CD4-positive, alpha-beta T cell treated with Interleukin-17A for 1 hour (primary cell): ENCODE results near the gene SYNE1.
"Not testable (repeated sequence)": the region's sequence is repeated elsewhere in the genome, so short reads cannot be mapped to it uniquely, and the experiment has no call there.

Source experiments
- DNase-seq: peaks from one replicate; pipeline ENCODE4 v3.0.0-alpha.2; 2020

The SYNE1 gene

GRCh38 chr6:152161501-152161900 is 475.7 kb downstream of the SYNE1 start:
- no peak for DNase-seq

DNA sequence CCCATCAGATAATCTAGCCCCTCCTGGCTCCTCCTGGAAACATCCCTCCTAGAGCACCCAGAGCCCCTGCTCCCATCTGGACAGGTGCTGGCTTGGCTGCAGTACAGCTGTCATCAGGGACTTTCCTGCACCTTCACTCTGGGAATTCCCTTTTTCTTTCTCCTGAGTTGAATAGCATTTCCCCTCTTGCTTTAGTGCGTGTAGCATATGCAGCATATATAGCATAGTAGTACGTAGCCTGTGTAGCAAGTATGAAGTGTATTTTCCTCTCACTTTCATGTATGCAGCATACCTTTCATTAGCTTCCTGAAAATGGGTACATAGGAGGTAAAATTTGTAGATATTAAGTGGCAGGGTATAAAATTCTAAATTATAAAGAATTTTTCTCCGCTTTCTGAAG is 476.8 kb downstream of the SYNE1 start:
- DNase-seq: peak; percentile 14

GRCh38 chr6:152155792-152156191 is 481.4 kb downstream of the SYNE1 start:
- no peak for DNase-seq

DNA sequence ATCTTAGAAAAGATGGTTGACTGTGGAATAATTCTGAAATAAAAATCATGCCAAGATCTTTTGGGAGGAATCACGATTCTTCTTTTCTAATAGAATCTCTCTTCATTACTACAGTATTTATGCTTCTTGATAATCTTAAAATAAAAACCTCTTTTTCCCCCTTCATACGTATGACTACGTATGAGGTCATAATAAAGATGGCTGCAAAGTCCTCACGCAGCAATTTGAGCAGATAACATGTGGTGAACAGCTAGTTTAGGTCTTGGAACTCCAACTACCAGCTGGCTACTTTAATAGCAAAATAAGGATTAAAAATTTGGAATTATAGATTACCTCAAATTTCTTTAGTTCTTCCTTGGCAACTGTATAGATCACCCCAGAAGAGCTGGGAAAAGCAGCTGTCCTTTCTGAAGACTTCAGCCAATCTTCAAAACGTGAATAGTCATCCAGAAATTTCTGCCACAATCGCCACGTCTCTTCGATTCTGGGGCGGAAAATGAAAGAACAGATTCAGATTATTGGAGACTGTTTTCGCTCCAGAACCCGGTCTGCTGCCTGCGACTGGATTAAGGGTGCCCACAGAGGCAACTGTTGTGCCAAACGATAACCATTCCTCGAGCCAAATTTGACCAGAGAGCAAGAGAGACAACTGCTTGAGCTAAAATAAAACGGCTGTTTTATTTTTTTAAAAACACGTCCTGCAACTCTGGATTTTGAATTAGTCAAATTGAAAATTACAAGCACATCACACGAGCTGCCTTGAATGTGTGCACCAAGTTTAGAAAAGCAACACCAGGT is 482.4 kb downstream of the SYNE1 start:
- no peak for DNase-seq

- no peak for DNase-seq
These were observed 485.2 kb downstream of the SYNE1 start for GRCh38 chr6:152151920-152152319.

DNA sequence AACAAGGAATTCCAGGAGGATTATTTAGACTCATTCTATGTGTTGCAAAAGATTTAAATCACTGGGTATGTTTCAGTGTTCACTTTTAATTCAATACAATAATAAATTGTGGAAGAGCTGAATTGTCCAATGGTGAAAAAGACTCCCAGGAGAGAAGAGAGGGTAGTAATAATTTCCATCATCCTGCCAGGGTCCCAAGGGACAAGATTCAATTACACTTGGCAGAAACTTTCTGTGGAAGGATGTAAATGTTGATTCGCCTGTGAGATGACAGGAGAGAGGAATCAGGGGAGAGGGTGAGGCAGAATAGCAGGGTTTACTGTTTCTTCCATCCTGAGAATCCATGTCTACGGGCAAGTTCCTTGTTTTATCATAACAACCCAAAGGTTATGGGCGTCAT is 487.0 kb downstream of the SYNE1 start:
- DNase-seq: no peak

GRCh38 chr6:152148412-152148811 is 488.8 kb downstream of the SYNE1 start:
- DNase-seq: no peak

- DNase-seq: no peak
These were observed 489.9 kb downstream of the SYNE1 start for GRCh38 chr6:152147269-152147668.

DNA sequence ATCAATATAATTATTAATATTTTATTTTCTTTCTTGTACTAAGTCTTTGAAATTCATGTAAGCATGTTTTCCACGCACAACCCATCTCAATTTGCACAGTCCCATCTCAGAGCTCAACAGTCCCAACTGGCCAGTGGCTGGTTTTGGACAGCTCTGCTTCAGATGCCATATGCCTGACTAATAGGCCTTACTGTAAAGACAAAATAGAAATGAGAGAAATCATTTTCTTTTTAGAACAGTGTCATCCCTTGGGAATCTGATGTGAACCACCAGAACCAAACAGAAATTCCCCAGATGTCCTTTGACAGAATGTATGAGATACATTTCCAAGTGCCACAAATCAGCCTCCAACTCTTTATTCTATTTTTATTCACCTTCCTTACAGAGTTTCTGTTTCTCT is 490.8 kb downstream of the SYNE1 start:
- no peak for DNase-seq

GRCh38 chr6:152143359-152143758 is 493.8 kb downstream of the SYNE1 start:
- DNase-seq: no peak

DNA sequence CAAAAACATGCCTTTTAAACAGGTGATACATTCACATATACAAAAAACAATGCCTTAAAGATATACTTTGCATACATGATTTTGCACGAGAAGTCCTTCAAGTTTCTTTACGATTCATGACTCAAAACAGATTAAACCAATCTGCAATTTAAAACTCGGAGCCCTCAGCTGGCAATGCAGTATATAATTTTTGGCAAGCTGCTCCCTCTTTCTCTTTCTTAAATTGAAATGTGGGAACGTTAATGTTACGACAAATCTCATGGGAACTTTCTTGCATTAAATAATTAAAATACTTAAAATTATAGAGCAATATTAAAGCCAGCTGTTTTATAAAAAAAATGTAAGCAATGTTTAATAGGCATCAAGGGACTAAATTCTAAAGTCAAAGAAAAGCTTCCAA is 495.1 kb downstream of the SYNE1 start:
- DNase-seq: no peak

GRCh38 chr6:152138344-152138743 is 498.8 kb downstream of the SYNE1 start:
- not testable (repeated sequence) for DNase-seq

GRCh38 chr6:152136449-152136825 is 500.7 kb downstream of the SYNE1 start:
- no peak for DNase-seq

- no peak for DNase-seq
These were observed 501.3 kb downstream of the SYNE1 start for GRCh38 chr6:152135755-152136448.

DNA sequence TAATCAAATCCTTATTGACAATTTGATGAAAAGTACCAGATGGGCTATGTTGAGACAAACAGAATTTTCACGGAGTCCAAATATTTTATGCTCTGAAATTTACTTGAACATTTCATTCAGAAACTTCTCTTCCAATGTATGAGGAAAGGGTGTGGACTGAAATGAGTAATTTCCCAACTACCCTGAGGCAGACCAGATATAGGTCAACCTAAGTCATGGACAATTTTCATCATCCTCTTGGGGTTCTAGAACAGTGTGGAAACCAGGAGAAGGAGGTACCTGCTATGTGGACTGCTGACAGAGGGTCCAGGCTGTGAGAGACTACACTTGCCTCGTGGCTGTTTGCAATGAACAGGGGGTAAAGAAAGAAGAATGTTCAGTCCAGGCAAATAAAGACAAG is 506.7 kb downstream of the SYNE1 start:
- no peak for DNase-seq

DNA sequence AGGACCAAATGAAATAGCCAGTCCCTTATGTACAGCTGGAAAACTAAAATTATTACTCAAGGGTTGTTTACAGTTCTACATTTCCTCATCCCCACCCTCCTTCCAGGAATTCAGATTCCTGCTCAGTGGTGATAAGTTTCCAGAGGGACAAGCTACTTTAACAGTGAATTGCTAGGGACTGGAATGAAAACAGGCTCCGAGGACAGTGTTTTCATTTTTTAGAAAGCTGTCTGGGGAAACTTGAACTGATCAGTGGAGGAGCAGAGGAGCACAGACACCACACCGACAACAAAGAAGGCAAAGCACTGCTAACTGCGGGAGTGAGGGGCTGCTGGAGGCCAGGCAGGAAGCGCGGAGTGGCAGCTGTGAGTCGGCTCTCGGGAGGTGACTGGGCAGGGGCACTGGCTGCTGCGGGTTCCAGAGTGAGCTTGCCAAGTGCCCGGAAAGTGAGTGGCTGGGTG is 507.4 kb downstream of the SYNE1 start:
- DNase-seq: no peak

- DNase-seq: no peak
These were observed 509.6 kb downstream of the SYNE1 start for GRCh38 chr6:152127432-152128165.

DNA sequence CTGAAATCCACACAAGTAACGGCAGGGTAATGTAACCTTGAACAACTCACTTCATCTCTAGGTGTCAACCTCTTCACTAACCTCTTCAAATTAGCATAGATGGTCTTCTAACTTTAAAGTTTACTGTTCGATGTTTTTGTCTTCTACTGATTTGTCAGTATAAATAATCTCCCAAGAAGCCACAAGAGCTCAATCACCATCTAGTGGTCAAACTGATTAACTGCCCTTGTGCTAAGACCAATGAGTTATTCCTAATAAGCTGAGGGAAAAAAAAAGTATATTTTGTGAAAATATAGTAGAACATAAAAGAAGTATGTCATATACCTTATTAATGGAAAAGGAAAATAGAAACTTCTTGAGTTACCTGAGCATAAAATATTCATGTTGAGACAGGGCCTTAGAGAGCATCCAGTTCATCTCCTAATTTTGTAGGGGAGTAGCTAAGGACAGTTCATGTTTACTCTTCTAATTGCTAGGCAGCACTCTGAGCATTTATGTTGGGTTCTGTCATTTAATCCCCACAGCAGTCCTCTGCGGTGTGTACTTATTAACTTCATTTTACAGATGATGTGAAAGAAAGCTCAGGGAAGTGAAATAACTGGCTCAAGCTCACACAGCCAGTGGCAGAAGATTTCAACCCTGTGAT is 512.6 kb downstream of the SYNE1 start:
- DNase-seq: peak; percentile 45

DNA sequence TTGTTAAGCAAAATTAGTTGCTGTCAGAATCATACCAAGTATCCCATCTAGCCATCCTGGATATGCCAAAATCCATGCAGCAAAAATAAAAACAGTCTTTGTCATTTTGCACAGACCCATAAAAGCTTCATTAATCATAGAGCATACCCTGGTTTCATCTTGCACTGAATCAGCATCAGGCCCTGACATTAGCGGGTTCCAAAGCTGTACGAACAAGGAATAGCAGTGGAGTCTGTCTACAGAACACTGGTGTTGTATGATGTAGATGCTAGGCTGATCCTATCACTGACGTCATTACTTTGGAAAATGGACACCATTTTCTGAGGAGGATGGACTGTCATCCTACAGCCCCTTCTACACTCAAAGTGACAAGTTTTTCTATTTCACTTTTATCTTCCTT is 514.1 kb downstream of the SYNE1 start:
- DNase-seq: no peak

DNA sequence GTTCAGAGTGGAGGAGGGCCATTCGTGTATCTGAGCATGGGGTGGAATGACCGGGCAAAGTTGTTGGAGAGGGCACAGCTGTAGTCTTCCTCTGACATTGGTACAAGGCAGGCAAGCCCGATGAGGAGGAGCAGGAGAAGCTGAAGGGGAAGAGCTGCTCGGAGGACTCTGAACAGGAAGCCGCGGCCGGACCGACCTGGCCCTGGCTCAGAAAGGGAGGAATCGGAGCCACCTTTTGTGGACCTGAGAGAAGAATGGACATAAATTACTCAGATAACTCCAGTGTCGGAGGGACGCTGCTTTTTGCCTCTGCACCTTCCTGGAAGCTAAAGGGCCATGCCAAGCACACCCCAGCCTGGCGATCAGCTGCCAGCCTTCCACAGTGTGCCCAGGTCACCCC is 514.7 kb downstream of the SYNE1 start:
- DNase-seq: no peak

- DNase-seq: no peak
These were observed 515.3 kb downstream of the SYNE1 start for GRCh38 chr6:152121910-152122309.

DNA sequence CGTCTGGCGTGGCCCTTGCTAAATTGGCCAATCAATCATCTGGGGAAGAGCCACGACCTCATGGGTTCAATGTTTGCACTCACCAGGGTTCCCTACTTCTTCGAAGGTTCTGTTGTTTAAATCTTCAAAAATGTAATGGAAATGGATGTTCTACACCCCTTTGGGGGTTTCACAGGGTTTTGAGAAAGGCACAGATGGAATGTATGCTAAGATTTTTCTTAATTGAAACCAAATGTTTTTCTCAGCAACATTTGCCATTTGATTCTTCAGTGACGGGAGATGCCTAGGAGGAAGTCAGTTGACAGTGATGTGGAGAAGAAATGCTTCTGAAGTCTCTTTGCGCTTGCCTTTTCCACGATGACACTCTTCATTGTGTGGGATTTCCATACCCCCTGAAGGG is 517.3 kb downstream of the SYNE1 start:
- DNase-seq: no peak

- no peak for DNase-seq
These were observed 518.5 kb downstream of the SYNE1 start for GRCh38 chr6:152118678-152119077.
